Choroid plexus epithelial cell (primary cell): Measurements from ENCODE around the gene P4HB.

Experiments used
- DNase-seq: peaks from one replicate; pipeline ENCODE4 v3.0.0-alpha.2; 2010; ENCODE audit warnings: low read depth
- H3K4me3 ChIP-seq: 2 replicates; pipeline ENCODE4 v1.5.1; 2011; ENCODE audit warnings: low read depth, mild to moderate bottlenecking, control low read depth, low read length, moderate library complexity
- TF ChIP-seq, protein P1 (sequence below): conservative IDR thresholded peaks from 2 replicates; pipeline ENCODE4 v1.5.1; 2011; ENCODE audit warnings: low read depth, mild to moderate bottlenecking, control low read depth, inconsistent platforms, low read length, moderate library complexity

Gene P4HB

GRCh38 chr17:81831957-81832607 lies 28.3 kb downstream of the P4HB start:
- TF ChIP-seq, protein P1, sequence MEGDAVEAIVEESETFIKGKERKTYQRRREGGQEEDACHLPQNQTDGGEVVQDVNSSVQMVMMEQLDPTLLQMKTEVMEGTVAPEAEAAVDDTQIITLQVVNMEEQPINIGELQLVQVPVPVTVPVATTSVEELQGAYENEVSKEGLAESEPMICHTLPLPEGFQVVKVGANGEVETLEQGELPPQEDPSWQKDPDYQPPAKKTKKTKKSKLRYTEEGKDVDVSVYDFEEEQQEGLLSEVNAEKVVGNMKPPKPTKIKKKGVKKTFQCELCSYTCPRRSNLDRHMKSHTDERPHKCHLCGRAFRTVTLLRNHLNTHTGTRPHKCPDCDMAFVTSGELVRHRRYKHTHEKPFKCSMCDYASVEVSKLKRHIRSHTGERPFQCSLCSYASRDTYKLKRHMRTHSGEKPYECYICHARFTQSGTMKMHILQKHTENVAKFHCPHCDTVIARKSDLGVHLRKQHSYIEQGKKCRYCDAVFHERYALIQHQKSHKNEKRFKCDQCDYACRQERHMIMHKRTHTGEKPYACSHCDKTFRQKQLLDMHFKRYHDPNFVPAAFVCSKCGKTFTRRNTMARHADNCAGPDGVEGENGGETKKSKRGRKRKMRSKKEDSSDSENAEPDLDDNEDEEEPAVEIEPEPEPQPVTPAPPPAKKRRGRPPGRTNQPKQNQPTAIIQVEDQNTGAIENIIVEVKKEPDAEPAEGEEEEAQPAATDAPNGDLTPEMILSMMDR, result no peak
- DNase-seq, result no peak
- H3K4me3 ChIP-seq, result peak overlapping the region; percentile 76

DNA sequence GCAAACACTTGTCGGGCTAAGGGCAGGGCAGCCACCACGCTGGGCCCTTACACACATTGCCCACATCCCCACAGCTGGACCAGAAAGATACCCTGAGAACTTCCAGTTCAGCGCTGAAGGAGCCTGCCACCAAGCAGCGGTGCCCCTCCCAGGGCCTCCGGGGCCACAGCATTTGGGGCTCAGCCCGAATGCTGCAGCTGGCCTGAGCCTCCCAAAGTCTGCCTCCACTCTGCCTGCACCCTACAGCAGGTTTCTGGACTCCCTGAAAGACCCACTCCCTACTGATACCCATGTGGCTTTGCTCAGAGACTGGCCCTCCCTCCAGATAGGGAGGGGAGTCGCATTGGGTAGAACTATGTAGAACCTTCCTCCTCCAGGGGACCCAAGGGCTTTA lies 28.8 kb downstream of the P4HB start:
- DNase-seq, result no peak
- H3K4me3 ChIP-seq, result no peak overlapping the region
- TF ChIP-seq, protein P1, result no peak

- no peak for DNase-seq
- TF ChIP-seq, protein P1, result no peak
- H3K4me3 ChIP-seq, result no peak overlapping the region
Measured at GRCh38 chr17:81829858-81830257, 30.5 kb downstream of the P4HB start.

DNA sequence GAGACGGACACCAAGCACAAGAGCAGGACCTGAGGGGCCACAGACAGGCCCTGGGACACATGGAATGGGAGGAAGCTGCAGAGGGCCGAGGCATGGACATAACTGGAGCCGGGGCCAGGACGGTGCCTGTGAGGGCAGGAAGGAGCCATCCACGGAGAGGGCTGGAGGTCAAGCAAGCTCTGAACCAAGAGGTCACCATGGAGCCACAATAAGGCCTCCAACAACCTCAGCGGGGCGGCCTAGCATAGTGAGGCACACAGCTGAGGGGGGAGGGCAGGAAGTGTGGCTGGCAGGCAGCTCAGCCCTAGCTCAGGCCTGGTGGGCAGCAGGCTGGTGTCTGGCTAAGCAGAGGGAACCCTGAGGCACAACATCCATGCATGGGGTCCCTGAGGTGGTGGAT lies 31.7 kb downstream of the P4HB start:
- DNase-seq, result peak; percentile 48
- H3K4me3 ChIP-seq, result no peak overlapping the region

DNA sequence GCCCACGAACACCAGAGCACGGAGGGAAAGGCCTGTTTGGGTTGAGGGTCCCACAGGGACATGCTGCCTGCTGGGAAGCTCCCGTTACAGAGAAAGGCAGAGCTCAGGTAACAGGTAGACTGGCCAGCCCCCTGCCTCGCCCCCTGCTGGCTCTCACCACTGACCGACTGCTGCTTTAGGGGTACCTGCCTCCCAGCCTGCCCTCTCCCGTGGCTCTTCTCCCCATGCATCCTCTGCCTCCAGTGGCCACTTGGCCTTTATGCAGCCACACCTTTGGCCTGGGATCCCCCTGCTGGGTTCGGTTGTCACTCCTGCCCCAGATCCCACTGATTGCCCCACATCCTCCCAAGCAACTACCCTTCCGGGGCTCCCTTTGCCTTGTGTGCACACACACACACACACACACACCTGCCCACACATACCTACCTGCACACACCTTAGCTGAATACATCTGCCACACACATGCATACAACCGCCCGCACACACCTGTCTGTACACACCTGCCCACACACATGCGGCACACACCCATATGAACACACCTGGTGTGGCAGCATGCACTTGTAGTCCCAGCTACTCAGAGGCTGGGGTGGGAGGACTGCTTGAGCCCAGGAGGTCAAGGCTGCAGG lies 34.4 kb downstream of the P4HB start:
- no peak overlapping the region for H3K4me3 ChIP-seq
- no peak for DNase-seq
- TF ChIP-seq, protein P1, result no peak

More for the DNA sequence above, 31.7 kb downstream of the P4HB start:
- TF ChIP-seq, protein P1, result no peak

- no peak overlapping the region for H3K4me3 ChIP-seq
- no peak for DNase-seq
- TF ChIP-seq, protein P1, result no peak
Measured at GRCh38 chr17:81824595-81824994, 35.7 kb downstream of the P4HB start.
